B cell (primary cell): ENCODE measurements around the gene THYN1. TPM values are rescaled to one million over a fixed set of nuclear protein-coding genes. Genes with fewer than 3 reads are reported as not detected.

ENCODE experiments used
- ATAC-seq: fragments of 200-7000 bp; cut with Tn5 transposase; one replicate; pipeline ENCODE4 v1.10.0; 2021; ENCODE audit warnings: low read depth, mild to moderate bottlenecking, moderate number of reproducible peaks, moderate library complexity
- CTCF ChIA-PET: fragments of 350-600 bp; sonication (Branson Sonifier 250); formaldehyde crosslinking; loops from one replicate; lab custom pipeline; 2021; ENCODE audit warnings: antibody characterized with exemption, inconsistent platforms; lab: Charles Lee
- POLR2A ChIA-PET: fragments of 350-600 bp; sonication (Branson Sonifier 250); formaldehyde crosslinking; loops from one replicate; lab custom pipeline; 2021; ENCODE audit warnings: antibody characterized with exemption; lab: Charles Lee
- DNase-seq: peaks from one replicate; pipeline ENCODE4 v3.0.0; 2013
- H2AFZ ChIP-seq: 2 replicates; pipeline ENCODE4 v1.6.1; 2012; ENCODE audit warnings: mild to moderate bottlenecking, low read depth, low read length; ENCODE audit not compliant: insufficient read depth, poor library complexity, severe bottlenecking
- H3K27ac ChIP-seq, 2 donors: 1 replicate in 1 of 2; 2 replicates in 1 of 2; pipeline ENCODE4 v1.5.1; 2012 to 2013; ENCODE audit warnings: low read length in 2 of 2, mild to moderate bottlenecking in 2 of 2, moderate library complexity in 1 of 2
- H3K27me3 ChIP-seq, 4 experiments: fragments of 200-600 bp in 1 of 4; sonication (generic) in 1 of 4; replicated peaks in 1 of 4; 1 replicate in 2 of 4; 2 replicates in 2 of 4; pipeline versions ENCODE4 v1.6.1 to v1.7.0; 2013 to 2016; ENCODE audit warnings: low read length in 3 of 4, mild to moderate bottlenecking in 2 of 4, mixed read lengths in 1 of 4, moderate library complexity in 1 of 4; ENCODE audit not compliant: insufficient read depth in 4 of 4, control insufficient read depth in 3 of 4; ENCODE audit errors: control extremely low read depth in 1 of 4
- H3K36me3 ChIP-seq, 2 experiments: replicated peaks in 1 of 2; 1 replicate in 1 of 2; 2 replicates in 1 of 2; pipeline versions ENCODE4 v1.6.1 to v1.7.1; 2013; ENCODE audit warnings: low read length in 1 of 2; ENCODE audit not compliant: insufficient read depth in 2 of 2, control insufficient read depth in 1 of 2; ENCODE audit errors: control extremely low read depth in 1 of 2, extremely low read depth in 1 of 2
- H3K4me1 ChIP-seq, 2 donors: fragments of 200-600 bp in 1 of 2; sonication (generic) in 1 of 2; 1 replicate in 1 of 2; 2 replicates in 1 of 2; pipeline versions ENCODE4 v1.5.1 to v1.6.1; 2013 to 2017; ENCODE audit warnings: low read length in 2 of 2; ENCODE audit not compliant: control insufficient read depth in 2 of 2, insufficient read depth in 2 of 2
- H3K4me2 ChIP-seq: replicated peaks from 2 replicates; pipeline ENCODE3; 2012; ENCODE audit warnings: mild to moderate bottlenecking, low read depth, low read length; ENCODE audit not compliant: poor library complexity, severe bottlenecking
- H3K4me3 ChIP-seq, 5 experiments: fragments of 200-600 bp in 1 of 5; sonication (generic) in 1 of 5; 1 replicate in 3 of 5; 2 replicates in 2 of 5; pipeline versions ENCODE4 v1.5.1 to v1.7.0; 2011 to 2016; ENCODE audit warnings: low read length in 4 of 5, mild to moderate bottlenecking in 4 of 5, low read depth in 2 of 5, control low read depth in 1 of 5, moderate library complexity in 1 of 5; ENCODE audit not compliant: insufficient read depth in 1 of 5; ENCODE audit errors: control extremely low read depth in 1 of 5, extremely low read depth in 1 of 5
- H3K79me2 ChIP-seq: fragments of 200-600 bp; sonication (generic); one replicate; pipeline ENCODE4 v1.6.0; 2016; ENCODE audit warnings: low read length; ENCODE audit not compliant: control insufficient read depth, insufficient read depth
- H3K9ac ChIP-seq: fragments of 200-600 bp; sonication (generic); 2 replicates; pipeline ENCODE4 v1.6.1; 2017; ENCODE audit warnings: mild to moderate bottlenecking, low read length, moderate library complexity
- H3K9me3 ChIP-seq, 3 donors: one replicate each; pipeline versions ENCODE4 v1.6.1 to v1.7.1; 2013; ENCODE audit warnings: low read length in 2 of 3; ENCODE audit not compliant: control insufficient read depth in 2 of 3, insufficient read depth in 1 of 3; ENCODE audit errors: control extremely low read depth in 1 of 3
- H4K20me1 ChIP-seq: 2 replicates; pipeline ENCODE4 v1.6.0; 2012; ENCODE audit warnings: mild to moderate bottlenecking, low read length; ENCODE audit not compliant: insufficient read depth, control insufficient read depth, poor library complexity, severe bottlenecking
- H3K27ac Mint-ChIP-seq: one replicate; pipeline ENCODE4 v1.8.0; 2021; ENCODE audit warnings: mixed read lengths
- H3K27me3 Mint-ChIP-seq: one replicate; pipeline ENCODE4 v1.8.0; 2021; ENCODE audit warnings: mixed read lengths
- H3K4me1 Mint-ChIP-seq: one replicate; pipeline ENCODE4 v1.8.0; 2021; ENCODE audit warnings: mixed read lengths
- H3K4me3 Mint-ChIP-seq: one replicate; pipeline ENCODE4 v1.8.0; 2021; ENCODE audit warnings: mixed read lengths
- H3K9me3 Mint-ChIP-seq: one replicate; pipeline ENCODE4 v1.8.0; 2022; ENCODE audit warnings: mixed read lengths; ENCODE audit not compliant: insufficient read depth
- EZH2 ChIP-seq: IDR thresholded peaks from 2 replicates; pipeline ENCODE4 v1.6.1; 2012; ENCODE audit warnings: borderline replicate concordance, low read depth, mild to moderate bottlenecking, moderate library complexity, low read length; ENCODE audit not compliant: insufficient read depth, poor library complexity, severe bottlenecking
- WGBS: methylation state at CpG from one replicate; pipeline ENCODE4 v1.1.5; 2013; ENCODE audit warnings: missing lambda C conversion rate; ENCODE audit not compliant: insufficient coverage; 5-methylcytosine and 5-hydroxymethylcytosine counted together
- intact Hi-C: fragments of 100-400 bp; cut with micrococcal nuclease; formaldehyde crosslinking; loops from one replicate; pipeline ENCODE4 v1.10.0; 2022
- polyA plus RNA-seq: library from polyadenylated mRNA; depleted of rRNA; stranded (reverse); fragments of >200 nt; gene quantifications from 2 replicates; pipeline ENCODE4 v1.2.3, GENCODE V29; 2012
- total RNA-seq, 2 donors: library from RNA; stranded (reverse); fragments of 120-200 nt in 1 of 2; gene quantifications; 1 replicate in 1 of 2; 2 replicates in 1 of 2; pipeline versions ENCODE4 v1.2.3 to v1.2.4, GENCODE V29; 2013 to 2022
- TF ChIP-seq, protein P1 (sequence below): fragments of 200-600 bp; IDR thresholded peaks from one replicate; pipeline ENCODE4 v1.8.0; 2022; ENCODE audit warnings: antibody characterized with exemption, mild to moderate bottlenecking

The THYN1 gene
- total and polyA plus RNA-seq, 2 donors (not counting 1 experiment from before 2014, with no cell fraction given): 36.3 to 38.4 TPM

GRCh38 chr11:134231958-134232659 is 21.0 kb downstream of the THYN1 start:
- 44% methylated on average over 9 of the region's 10 CpGs for WGBS
- DNase-seq (no peak), ATAC-seq (no peak)
- Histone ChIP-seq H3K9me3 (no peaks in the 10 kb centered on the region), H3K4me3 (no peak overlapping the region), H3K9ac (no peak overlapping the region), H3K36me3 (no peaks in the 10 kb centered on the region), H4K20me1 (peaks cover 68% of the 10 kb centered on the region), H3K4me2 (peak overlapping the region; percentile 20), H3K79me2 (peaks cover 31% of the 10 kb centered on the region), H3K4me1 (peaks cover 48 to 50% of the 10 kb centered on the region in 2 donors), H3K27ac (no peak overlapping the region), H3K27me3 (peaks cover 0 to 34% (median 17%) of the 10 kb centered on the region in 4 experiments), H2AFZ (no peak overlapping the region)
- Mint-ChIP-seq H3K4me1 (peaks cover 50% of the 10 kb centered on the region), H3K27ac (no peak overlapping the region), H3K27me3 (peaks cover 17% of the 10 kb centered on the region), H3K4me3 (peak overlapping the region; percentile 44), H3K9me3 (no peaks in the 10 kb centered on the region)
- CTCF ChIA-PET: interaction anchor here (1.2 to 2.8 kb wide), 2 partner anchors 21 to 25 kb away, joined by 3 to 8 read pairs; partner anchors contain the start of genes ACAD8 and THYN1
- POLR2A ChIA-PET: no interaction called here
- intact Hi-C loops: no loop called here
- TF ChIP-seq EZH2: no peak
- TF ChIP-seq, protein P1, sequence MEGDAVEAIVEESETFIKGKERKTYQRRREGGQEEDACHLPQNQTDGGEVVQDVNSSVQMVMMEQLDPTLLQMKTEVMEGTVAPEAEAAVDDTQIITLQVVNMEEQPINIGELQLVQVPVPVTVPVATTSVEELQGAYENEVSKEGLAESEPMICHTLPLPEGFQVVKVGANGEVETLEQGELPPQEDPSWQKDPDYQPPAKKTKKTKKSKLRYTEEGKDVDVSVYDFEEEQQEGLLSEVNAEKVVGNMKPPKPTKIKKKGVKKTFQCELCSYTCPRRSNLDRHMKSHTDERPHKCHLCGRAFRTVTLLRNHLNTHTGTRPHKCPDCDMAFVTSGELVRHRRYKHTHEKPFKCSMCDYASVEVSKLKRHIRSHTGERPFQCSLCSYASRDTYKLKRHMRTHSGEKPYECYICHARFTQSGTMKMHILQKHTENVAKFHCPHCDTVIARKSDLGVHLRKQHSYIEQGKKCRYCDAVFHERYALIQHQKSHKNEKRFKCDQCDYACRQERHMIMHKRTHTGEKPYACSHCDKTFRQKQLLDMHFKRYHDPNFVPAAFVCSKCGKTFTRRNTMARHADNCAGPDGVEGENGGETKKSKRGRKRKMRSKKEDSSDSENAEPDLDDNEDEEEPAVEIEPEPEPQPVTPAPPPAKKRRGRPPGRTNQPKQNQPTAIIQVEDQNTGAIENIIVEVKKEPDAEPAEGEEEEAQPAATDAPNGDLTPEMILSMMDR: no peak

DNA sequence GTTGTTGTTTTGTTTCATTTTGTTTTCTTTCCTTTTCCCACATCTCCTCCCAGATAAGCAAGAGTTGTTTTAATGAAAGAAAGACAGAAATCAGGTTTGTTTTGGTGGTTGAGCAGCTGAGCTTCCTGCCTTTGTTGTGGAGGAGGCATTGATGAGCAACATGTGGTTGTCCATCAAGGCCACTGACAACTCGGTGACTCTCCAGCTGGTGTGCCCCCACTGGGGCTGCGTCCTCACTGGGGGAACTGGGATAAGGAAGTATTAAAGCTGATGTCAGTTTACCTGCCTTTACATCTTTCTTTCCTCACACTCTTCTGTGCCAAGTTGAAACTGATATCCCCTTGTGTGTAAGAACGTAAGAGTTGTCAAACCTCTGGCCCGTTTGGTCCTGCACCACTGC is 22.8 kb downstream of the THYN1 start:
- Histone ChIP-seq H4K20me1 (peaks cover 85% of the 10 kb centered on the region), H2AFZ (no peak overlapping the region), H3K9me3 (no peaks in the 10 kb centered on the region), H3K79me2 (peaks cover 41% of the 10 kb centered on the region), H3K9ac (no peak overlapping the region), H3K4me1 (peaks cover 58 to 67% of the 10 kb centered on the region in 2 donors), H3K36me3 (no peaks in the 10 kb centered on the region), H3K27ac (no peak overlapping the region), H3K4me3 (no peak overlapping the region), H3K27me3 (peaks cover 0 to 45% (median 30%) of the 10 kb centered on the region in 4 experiments), H3K4me2 (peak overlapping the region; percentile 23)
- no peak for ATAC-seq
- ChIA-PET CTCF (interaction anchor here (1.3 to 2.8 kb wide), 6 partner anchors 14 to 46 kb away, joined by 3 to 27 read pairs (median 5); partner anchors contain the start of gene GLB1L3), POLR2A (no interaction called here)
- Mint-ChIP-seq H3K27me3 (peaks cover 27% of the 10 kb centered on the region), H3K4me3 (peak overlapping the region; percentile 64), H3K27ac (no peak overlapping the region), H3K9me3 (no peaks in the 10 kb centered on the region), H3K4me1 (peaks cover 59% of the 10 kb centered on the region)
- intact Hi-C loops: no loop called here
- WGBS: no CpG with 5 or more reads among the region's 4 CpGs
- no peak for DNase-seq
- TF ChIP-seq, protein P1: no peak
- TF ChIP-seq EZH2: no peak
